HCT116 (cell line): Measurements from ENCODE around the gene FAM236B.
"Not testable (repeated sequence)": the region's sequence is repeated elsewhere in the genome, so short reads cannot be mapped to it uniquely, and the experiment has no call there.

Source experiments
- EZH2phosphoT487 ChIP-seq: fragments of 200-600 bp; IDR thresholded peaks from 2 replicates; pipeline ENCODE4 v1.6.1; 2018; ENCODE audit warnings: antibody characterized with exemption, borderline replicate concordance
- JUND ChIP-seq: IDR thresholded peaks from 2 replicates; pipeline ENCODE4 v1.6.1; 2012
- POLR2A ChIP-seq: IDR thresholded peaks from 2 replicates; pipeline ENCODE4 v1.7.0; 2011; ENCODE audit warnings: borderline replicate concordance; ENCODE audit not compliant: insufficient read depth, insufficient read length; ENCODE audit errors: extremely low read depth
- TF ChIP-seq, protein P1 (sequence below), 3 experiments: fragments of 200-600 bp in 1 of 3; sonication (generic) in 1 of 3; IDR thresholded peaks in 2 of 3; conservative IDR thresholded peaks in 1 of 3; 2 replicates each; pipeline ENCODE4 v1.5.1; 2012 to 2017; ENCODE audit warnings: low read depth in 2 of 3, low read length in 2 of 3, antibody characterized with exemption in 1 of 3, borderline replicate concordance in 1 of 3, control low read depth in 1 of 3, mild to moderate bottlenecking in 1 of 3, mixed read lengths in 1 of 3, mixed run types in 1 of 3, moderate library complexity in 1 of 3; ENCODE audit not compliant: insufficient read depth in 1 of 3
- TF ChIP-seq, protein P2 (sequence below): IDR thresholded peaks from 2 replicates; pipeline ENCODE4 v1.6.1; 2012; ENCODE audit warnings: low read depth

DNA sequence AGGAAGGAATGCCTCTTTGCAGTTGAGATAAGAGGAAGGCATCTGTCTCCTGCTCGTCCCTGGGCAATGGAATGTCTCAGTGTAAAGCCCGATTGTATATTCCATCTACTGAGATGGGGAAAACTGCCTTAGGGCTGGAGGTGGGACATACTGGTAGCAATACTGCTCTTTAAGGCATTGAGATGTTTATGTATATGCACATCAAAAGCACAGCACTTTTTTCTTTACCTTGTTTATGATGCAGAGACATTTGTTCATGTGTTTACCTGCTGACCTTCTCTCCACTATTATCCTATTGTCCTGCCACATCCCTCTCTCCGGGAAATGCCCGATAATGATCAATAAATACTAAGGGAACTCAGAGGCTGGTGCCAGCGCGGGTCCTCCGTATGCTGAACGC is 48.8 kb downstream of the FAM236B start:
- TF ChIP-seq, protein P1, sequence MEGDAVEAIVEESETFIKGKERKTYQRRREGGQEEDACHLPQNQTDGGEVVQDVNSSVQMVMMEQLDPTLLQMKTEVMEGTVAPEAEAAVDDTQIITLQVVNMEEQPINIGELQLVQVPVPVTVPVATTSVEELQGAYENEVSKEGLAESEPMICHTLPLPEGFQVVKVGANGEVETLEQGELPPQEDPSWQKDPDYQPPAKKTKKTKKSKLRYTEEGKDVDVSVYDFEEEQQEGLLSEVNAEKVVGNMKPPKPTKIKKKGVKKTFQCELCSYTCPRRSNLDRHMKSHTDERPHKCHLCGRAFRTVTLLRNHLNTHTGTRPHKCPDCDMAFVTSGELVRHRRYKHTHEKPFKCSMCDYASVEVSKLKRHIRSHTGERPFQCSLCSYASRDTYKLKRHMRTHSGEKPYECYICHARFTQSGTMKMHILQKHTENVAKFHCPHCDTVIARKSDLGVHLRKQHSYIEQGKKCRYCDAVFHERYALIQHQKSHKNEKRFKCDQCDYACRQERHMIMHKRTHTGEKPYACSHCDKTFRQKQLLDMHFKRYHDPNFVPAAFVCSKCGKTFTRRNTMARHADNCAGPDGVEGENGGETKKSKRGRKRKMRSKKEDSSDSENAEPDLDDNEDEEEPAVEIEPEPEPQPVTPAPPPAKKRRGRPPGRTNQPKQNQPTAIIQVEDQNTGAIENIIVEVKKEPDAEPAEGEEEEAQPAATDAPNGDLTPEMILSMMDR (IDR thresholded peaks at IDR 0.05 in 2 of 3, conservative IDR thresholded peaks at IDR 0.05 in 1 of 3; ENCODE audit: borderline replicate concordance in 1 of 3, insufficient read depth in 1 of 3, low read depth in 2 of 3, low read length in 2 of 3) = not testable (repeated sequence)
- TF ChIP-seq JUND, POLR2A, EZH2phosphoT487: not testable (repeated sequence)
- TF ChIP-seq, protein P2, sequence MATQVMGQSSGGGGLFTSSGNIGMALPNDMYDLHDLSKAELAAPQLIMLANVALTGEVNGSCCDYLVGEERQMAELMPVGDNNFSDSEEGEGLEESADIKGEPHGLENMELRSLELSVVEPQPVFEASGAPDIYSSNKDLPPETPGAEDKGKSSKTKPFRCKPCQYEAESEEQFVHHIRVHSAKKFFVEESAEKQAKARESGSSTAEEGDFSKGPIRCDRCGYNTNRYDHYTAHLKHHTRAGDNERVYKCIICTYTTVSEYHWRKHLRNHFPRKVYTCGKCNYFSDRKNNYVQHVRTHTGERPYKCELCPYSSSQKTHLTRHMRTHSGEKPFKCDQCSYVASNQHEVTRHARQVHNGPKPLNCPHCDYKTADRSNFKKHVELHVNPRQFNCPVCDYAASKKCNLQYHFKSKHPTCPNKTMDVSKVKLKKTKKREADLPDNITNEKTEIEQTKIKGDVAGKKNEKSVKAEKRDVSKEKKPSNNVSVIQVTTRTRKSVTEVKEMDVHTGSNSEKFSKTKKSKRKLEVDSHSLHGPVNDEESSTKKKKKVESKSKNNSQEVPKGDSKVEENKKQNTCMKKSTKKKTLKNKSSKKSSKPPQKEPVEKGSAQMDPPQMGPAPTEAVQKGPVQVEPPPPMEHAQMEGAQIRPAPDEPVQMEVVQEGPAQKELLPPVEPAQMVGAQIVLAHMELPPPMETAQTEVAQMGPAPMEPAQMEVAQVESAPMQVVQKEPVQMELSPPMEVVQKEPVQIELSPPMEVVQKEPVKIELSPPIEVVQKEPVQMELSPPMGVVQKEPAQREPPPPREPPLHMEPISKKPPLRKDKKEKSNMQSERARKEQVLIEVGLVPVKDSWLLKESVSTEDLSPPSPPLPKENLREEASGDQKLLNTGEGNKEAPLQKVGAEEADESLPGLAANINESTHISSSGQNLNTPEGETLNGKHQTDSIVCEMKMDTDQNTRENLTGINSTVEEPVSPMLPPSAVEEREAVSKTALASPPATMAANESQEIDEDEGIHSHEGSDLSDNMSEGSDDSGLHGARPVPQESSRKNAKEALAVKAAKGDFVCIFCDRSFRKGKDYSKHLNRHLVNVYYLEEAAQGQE = not testable (repeated sequence)
